Measurements from ENCODE around the gene DNAH8. TPM values are rescaled to one million over a fixed set of nuclear protein-coding genes. Genes with fewer than 3 reads are reported as not detected.

The DNAH8 gene
- total RNA-seq, 2 experiments from 2014 or later, result 0.03 TPM; not detected in 1

DNA sequence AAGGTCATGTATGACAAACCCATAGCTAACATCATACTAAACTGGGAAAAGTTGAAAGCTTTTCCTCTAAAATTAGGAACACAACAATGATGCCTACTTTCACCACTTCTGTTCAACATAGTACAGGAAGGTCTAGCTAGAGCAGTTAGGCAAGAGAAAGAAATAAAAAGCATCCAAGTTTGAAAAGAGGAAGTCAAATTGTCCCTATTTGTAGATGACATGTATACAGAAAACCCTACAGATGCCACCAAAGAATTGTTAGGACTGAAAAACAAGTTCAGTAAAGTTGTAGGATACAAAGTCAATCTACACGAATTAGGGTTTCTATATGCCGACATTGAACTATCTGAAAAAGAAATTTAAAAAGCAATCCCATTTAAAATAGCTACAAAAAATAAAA lies 244.0 kb downstream of the DNAH8 start:
- intact Hi-C loops (cut with DNase I, micrococcal nuclease), result no loop called here
- H3K27me3 ChIP-seq (ENCODE audit: control insufficient read depth in 1 of 2, insufficient read depth in 2 of 2, low read length in 2 of 2), result peaks cover 0 to 7% of the 10 kb centered on the region in 2 experiments
- ATAC-seq (ENCODE audit: poor library complexity) (no peak), DNase-seq (no peak)
- Mint-ChIP-seq H3K9me3 (no peaks in the 10 kb centered on the region), H3K4me1 (ENCODE audit: low read depth) (no peaks in the 10 kb centered on the region), H3K27me3 (peaks cover 4% of the 10 kb centered on the region), H3K27ac (no peak overlapping the region), H3K4me3 (no peak overlapping the region), H3K36me3 (ENCODE audit: low read depth) (no peaks in the 10 kb centered on the region)
- POLR2A ChIA-PET, result no interaction called here
- no peak overlapping the region for H3K4me3 ChIP-seq (ENCODE audit: low read length)
- H3K4me1 ChIP-seq (ENCODE audit: insufficient read depth, low read length), result no peaks in the 10 kb centered on the region
- CTCF ChIA-PET, result no interaction called here
- no peak overlapping the region for H3K27ac ChIP-seq (ENCODE audit: low read depth in 1 of 2, low read length in 2 of 2)
- H3K36me3 ChIP-seq (ENCODE audit: insufficient read depth, low read length), result no peaks in the 10 kb centered on the region
- peaks cover 6 to 9% of the 10 kb centered on the region in 2 experiments for H3K9me3 ChIP-seq (ENCODE audit: control insufficient read depth in 1 of 2, insufficient read depth in 1 of 2, low read length in 2 of 2)
- TF ChIP-seq, protein P1, sequence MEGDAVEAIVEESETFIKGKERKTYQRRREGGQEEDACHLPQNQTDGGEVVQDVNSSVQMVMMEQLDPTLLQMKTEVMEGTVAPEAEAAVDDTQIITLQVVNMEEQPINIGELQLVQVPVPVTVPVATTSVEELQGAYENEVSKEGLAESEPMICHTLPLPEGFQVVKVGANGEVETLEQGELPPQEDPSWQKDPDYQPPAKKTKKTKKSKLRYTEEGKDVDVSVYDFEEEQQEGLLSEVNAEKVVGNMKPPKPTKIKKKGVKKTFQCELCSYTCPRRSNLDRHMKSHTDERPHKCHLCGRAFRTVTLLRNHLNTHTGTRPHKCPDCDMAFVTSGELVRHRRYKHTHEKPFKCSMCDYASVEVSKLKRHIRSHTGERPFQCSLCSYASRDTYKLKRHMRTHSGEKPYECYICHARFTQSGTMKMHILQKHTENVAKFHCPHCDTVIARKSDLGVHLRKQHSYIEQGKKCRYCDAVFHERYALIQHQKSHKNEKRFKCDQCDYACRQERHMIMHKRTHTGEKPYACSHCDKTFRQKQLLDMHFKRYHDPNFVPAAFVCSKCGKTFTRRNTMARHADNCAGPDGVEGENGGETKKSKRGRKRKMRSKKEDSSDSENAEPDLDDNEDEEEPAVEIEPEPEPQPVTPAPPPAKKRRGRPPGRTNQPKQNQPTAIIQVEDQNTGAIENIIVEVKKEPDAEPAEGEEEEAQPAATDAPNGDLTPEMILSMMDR (IDR thresholded peaks at IDR 0.05), result no peak

GRCh38 chr6:38968702-38969149 lies 253.6 kb downstream of the DNAH8 start:
- H3K4me3 ChIP-seq (ENCODE audit: low read length), result no peak overlapping the region
- H3K27me3 Mint-ChIP-seq, result peaks cover 5% of the 10 kb centered on the region
- no peaks in the 10 kb centered on the region for H3K4me1 Mint-ChIP-seq (ENCODE audit: low read depth)
- no peak overlapping the region for H3K4me3 Mint-ChIP-seq
- H3K9me3 Mint-ChIP-seq, result no peaks in the 10 kb centered on the region
- no peaks in the 10 kb centered on the region for H3K27me3 ChIP-seq (ENCODE audit: control insufficient read depth in 1 of 2, insufficient read depth in 2 of 2, low read length in 2 of 2)
- no peaks in the 10 kb centered on the region for H3K36me3 ChIP-seq (ENCODE audit: insufficient read depth, low read length)
- H3K4me1 ChIP-seq (ENCODE audit: insufficient read depth, low read length), result no peaks in the 10 kb centered on the region
- CTCF ChIA-PET, result no interaction called here
- H3K9me3 ChIP-seq (ENCODE audit: control insufficient read depth in 1 of 2, insufficient read depth in 1 of 2, low read length in 2 of 2), result no peaks in the 10 kb centered on the region
- DNase-seq (no peak), ATAC-seq (ENCODE audit: poor library complexity) (no peak)
- intact Hi-C loops (cut with DNase I, micrococcal nuclease), result no loop called here
- H3K36me3 Mint-ChIP-seq (ENCODE audit: low read depth), result no peaks in the 10 kb centered on the region
- TF ChIP-seq, protein P1 (IDR thresholded peaks at IDR 0.05), result no peak
- H3K27ac Mint-ChIP-seq, result no peak overlapping the region
- no peak overlapping the region for H3K27ac ChIP-seq (ENCODE audit: low read depth in 1 of 2, low read length in 2 of 2)
- POLR2A ChIA-PET, result no interaction called here

DNA sequence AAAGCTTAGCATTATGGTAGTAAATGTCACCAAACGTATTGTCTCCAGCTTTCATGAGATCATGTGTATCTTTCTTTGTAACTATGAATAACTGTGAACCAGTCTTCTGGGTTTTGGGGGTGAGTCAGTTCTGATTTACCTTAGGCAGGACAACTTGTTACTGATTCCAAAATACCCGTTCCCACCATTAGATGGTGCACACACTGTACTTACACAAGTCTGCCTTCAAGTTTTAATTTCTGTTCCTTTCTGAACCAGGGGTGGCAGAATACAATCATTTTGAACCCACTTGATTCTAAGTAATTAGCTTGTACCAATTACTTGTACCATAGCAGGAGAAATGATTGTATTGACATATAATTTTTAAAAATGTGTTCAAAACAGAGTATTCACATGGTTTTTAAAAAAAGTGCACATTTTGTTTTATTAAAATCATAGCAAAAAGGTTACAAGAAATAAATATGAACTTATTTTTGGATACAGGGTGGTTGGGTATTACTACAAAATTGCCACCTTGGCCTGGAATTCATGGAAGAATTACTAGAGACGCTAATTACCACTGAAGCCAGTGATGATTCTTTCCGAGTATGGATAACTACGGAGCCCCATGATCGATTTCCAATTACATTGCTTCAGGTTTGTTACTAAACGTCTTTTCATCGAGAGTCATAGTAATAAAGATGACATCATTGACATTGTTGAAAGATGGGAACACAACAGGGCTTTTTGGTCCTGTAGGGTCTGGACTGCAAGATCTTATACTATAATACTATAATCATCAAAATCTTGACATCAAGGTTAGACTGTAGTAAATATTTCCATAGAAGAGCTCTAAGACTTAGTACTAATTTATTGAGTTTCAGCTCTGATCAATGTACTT lies 258.3 kb downstream of the DNAH8 start:
- Mint-ChIP-seq H3K36me3 (ENCODE audit: low read depth) (no peaks in the 10 kb centered on the region), H3K27me3 (peaks cover 27% of the 10 kb centered on the region), H3K4me1 (ENCODE audit: low read depth) (no peaks in the 10 kb centered on the region), H3K27ac (no peak overlapping the region), H3K9me3 (no peaks in the 10 kb centered on the region), H3K4me3 (no peak overlapping the region)
- DNase-seq (peak in 4 of 14 experiments; percentile 4 to 60 (median 49)), ATAC-seq (ENCODE audit: poor library complexity) (peak; percentile 68)
- Histone ChIP-seq H3K36me3 (ENCODE audit: insufficient read depth, low read length) (no peaks in the 10 kb centered on the region), H3K4me1 (ENCODE audit: insufficient read depth, low read length) (no peaks in the 10 kb centered on the region), H3K4me3 (ENCODE audit: low read length) (no peak overlapping the region), H3K27ac (ENCODE audit: low read depth in 1 of 2, low read length in 2 of 2) (no peak overlapping the region), H3K9me3 (ENCODE audit: control insufficient read depth in 1 of 2, insufficient read depth in 1 of 2, low read length in 2 of 2) (no peaks in the 10 kb centered on the region), H3K27me3 (ENCODE audit: control insufficient read depth in 1 of 2, insufficient read depth in 2 of 2, low read length in 2 of 2) (no peaks in the 10 kb centered on the region)
- TF ChIP-seq, protein P1 (IDR thresholded peaks at IDR 0.05), result peak; percentile 54
- ChIA-PET POLR2A (no interaction called here), CTCF (interaction anchor here (2.4 kb wide), 1 partner anchor 329 kb away, joined by 8 read pairs; no protein-coding TSS in a partner anchor)
- intact Hi-C loops (cut with DNase I, micrococcal nuclease), result loop anchor here (1.0 to 2.0 kb wide), 2 partner anchors 329 to 330 kb away; no protein-coding TSS in a partner anchor

Data from CD4-positive, alpha-beta T cell (primary cell).